ENCODE results near the gene ACOT4. TPM values are rescaled to one million over a fixed set of nuclear protein-coding genes. Genes with fewer than 3 reads are reported as not detected.

The ACOT4 gene
- total and polyA plus RNA-seq, 4 donors: 1.1 to 1.8 (median 1.4) TPM

DNA sequence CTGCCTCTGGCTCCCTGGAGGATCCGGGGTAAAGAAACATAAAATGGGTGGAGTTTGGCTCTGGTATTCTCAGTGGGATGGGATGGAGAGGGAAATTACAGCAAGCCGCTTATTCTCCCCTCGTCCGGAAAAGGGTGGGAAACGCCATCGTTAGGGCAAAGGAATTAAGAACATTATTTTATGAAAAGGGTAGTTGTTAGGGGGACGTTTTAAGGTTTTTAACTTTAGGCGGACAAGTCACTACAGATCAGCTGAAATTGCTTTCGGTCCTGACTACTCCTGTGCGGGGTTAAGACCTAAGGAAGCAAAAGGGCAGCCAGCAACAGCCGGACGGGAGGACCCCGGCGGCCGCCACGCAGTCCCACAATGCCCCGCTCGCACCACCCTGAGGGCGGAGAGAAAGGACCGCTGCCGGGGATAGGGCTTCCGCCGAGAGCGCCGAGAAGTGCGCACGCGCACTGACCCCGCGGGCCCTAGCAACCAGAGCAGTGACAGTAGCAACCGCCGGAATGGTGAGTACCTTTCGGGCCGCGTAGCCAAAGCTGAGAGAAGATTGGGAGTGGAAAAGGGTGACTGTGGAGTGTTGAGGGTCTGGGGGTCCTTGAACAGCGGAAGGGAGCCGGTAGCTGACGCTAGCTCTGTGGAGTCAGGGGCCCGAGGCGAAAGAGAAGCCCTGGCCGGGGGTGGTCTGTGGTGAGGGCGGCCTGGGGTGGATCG is 53.0 kb downstream of the ACOT4 start, which contains the start of gene DNAL1:
Gene DNAL1 (plus strand): TSS at position 456 of the 717 bp plus-strand sequence. CDS start 54 bp downstream, at position 510.
- Histone ChIP-seq H3K27ac (ENCODE audit: low read depth, low read length) (peak within 1 kb of the TSS; percentile 92), H3K9me3 (ENCODE audit: control insufficient read depth, insufficient read depth, low read length) (no peaks in the 10 kb centered on the region), H3K27me3 (ENCODE audit: control insufficient read depth, insufficient read depth, low read length) (no peaks in the 10 kb centered on the region), H3K36me3 (ENCODE audit: control insufficient read depth, insufficient read depth, low read length) (no peaks in the 10 kb centered on the region), H3K4me3 (ENCODE audit: low read depth, low read length) (peak within 1 kb of the TSS; percentile 98), H3K4me1 (ENCODE audit: control insufficient read depth, insufficient read depth, low read length) (peaks cover 8% of the 10 kb centered on the region)
- DNase-seq (ENCODE audit: low read depth in 4 of 6, low spot score in 6 of 6): peak; percentile 82 to 97 (median 86)
- WGBS (ENCODE audit: insufficient coverage): 0% methylated on average over 43 of the region's 43 CpGs

DNA sequence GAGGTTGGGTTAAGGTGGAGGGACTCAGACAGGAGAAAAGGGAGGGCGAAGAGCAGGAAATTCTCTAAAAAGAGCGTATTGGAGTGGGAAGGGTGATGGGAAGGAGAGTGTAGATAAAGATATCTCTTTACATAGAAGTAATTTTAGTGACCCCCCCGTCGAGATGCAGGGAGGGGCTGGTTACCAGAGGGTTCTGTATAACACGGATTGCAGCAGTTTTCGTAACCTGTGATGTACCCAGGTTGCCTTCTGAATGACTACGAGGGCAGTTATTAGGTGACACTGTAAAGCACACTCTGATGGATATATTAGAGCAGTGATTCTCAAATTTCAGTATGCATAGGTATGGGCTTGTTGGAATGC is 53.6 kb downstream of the ACOT4 start:
- no peaks in the 10 kb centered on the region for H3K27me3 ChIP-seq (ENCODE audit: control insufficient read depth, insufficient read depth, low read length)
- peak overlapping the region; percentile 98 for H3K4me3 ChIP-seq (ENCODE audit: low read depth, low read length)
- no peaks in the 10 kb centered on the region for H3K9me3 ChIP-seq (ENCODE audit: control insufficient read depth, insufficient read depth, low read length)
- no peaks in the 10 kb centered on the region for H3K36me3 ChIP-seq (ENCODE audit: control insufficient read depth, insufficient read depth, low read length)
- DNase-seq (ENCODE audit: low read depth in 4 of 6, low spot score in 6 of 6): no peak
- H3K4me1 ChIP-seq (ENCODE audit: control insufficient read depth, insufficient read depth, low read length): peaks cover 8% of the 10 kb centered on the region
- WGBS (ENCODE audit: insufficient coverage): 9% methylated on average over 7 of the region's 7 CpGs
- peak overlapping the region; percentile 92 for H3K27ac ChIP-seq (ENCODE audit: low read depth, low read length)

Other genes with a start within 250 kb of the ACOT4 start
- gene NUMB, start 133.3 kb upstream of the ACOT4 start, total RNA-seq: 10 to 100 TPM; 28.3 to 30.0 TPM
- 10 to 100 TPM; 34.5 to 48.0 TPM for gene NUMB, start 133.3 kb upstream of the ACOT4 start, polyA plus RNA-seq (ENCODE audit: insufficient read length in 2 of 2)
- gene RIOX1, start 100.9 kb upstream of the ACOT4 start, total RNA-seq: 10 to 100 TPM; 10.9 to 13.4 TPM
- 10 to 100 TPM; 13.4 to 15.7 TPM for gene RIOX1, start 100.9 kb upstream of the ACOT4 start, polyA plus RNA-seq (ENCODE audit: insufficient read length in 2 of 2)
- gene ACOT1, start 54.7 kb upstream of the ACOT4 start, total RNA-seq: 1 to 10 TPM; 6.6 to 8.1 TPM
- gene ACOT1, start 54.7 kb upstream of the ACOT4 start, polyA plus RNA-seq (ENCODE audit: insufficient read length in 2 of 2): 1 to 10 TPM; 2.0 to 7.5 TPM
- 1 to 10 TPM; 1.3 to 1.4 TPM for gene HEATR4, start 32.9 kb upstream of the ACOT4 start, total RNA-seq
- gene HEATR4, start 32.9 kb upstream of the ACOT4 start, polyA plus RNA-seq (ENCODE audit: insufficient read length in 2 of 2): 1 to 10 TPM; 2.6 to 6.2 TPM
- 10 to 100 TPM; 29.7 to 41.6 TPM for gene ACOT2, start 22.7 kb upstream of the ACOT4 start, total RNA-seq
- gene ACOT2, start 22.7 kb upstream of the ACOT4 start, polyA plus RNA-seq (ENCODE audit: insufficient read length in 2 of 2): 10 to 100 TPM; 35.1 to 40.8 TPM
- under 1 TPM in 1 of 2 donors, not detected in 1; 0.11 TPM for gene ACOT6, start 20.6 kb downstream of the ACOT4 start, total RNA-seq
- gene ACOT6, start 20.6 kb downstream of the ACOT4 start, polyA plus RNA-seq (ENCODE audit: insufficient read length in 2 of 2): 1 to 10 TPM in 1 of 2 donors, under 1 TPM in 1; 0.24 to 1.3 TPM
- gene DNAL1, start 53.1 kb downstream of the ACOT4 start, total RNA-seq: 10 to 100 TPM; 23.9 to 26.0 TPM
- 10 to 100 TPM; 15.4 to 16.5 TPM for gene DNAL1, start 53.1 kb downstream of the ACOT4 start, polyA plus RNA-seq (ENCODE audit: insufficient read length in 2 of 2)
- gene PNMA1, start 122.5 kb downstream of the ACOT4 start, total RNA-seq: 100 to 1,000 TPM in 1 of 2 donors, 10 to 100 TPM in 1; 39.5 to 105 TPM
- 100 to 1,000 TPM; 273 to 282 TPM for gene PNMA1, start 122.5 kb downstream of the ACOT4 start, polyA plus RNA-seq (ENCODE audit: insufficient read length in 2 of 2)